B cell (primary cell): ENCODE measurements around the gene MICALL2. TPM values are rescaled to one million over a fixed set of nuclear protein-coding genes. Genes with fewer than 3 reads are reported as not detected.

Experiments
- ATAC-seq: fragments of 200-7000 bp; cut with Tn5 transposase; one replicate; pipeline ENCODE4 v1.10.0; 2021; ENCODE audit warnings: low read depth, mild to moderate bottlenecking, moderate number of reproducible peaks, moderate library complexity
- CTCF ChIA-PET: fragments of 350-600 bp; sonication (Branson Sonifier 250); formaldehyde crosslinking; loops from one replicate; lab custom pipeline; 2021; ENCODE audit warnings: antibody characterized with exemption, inconsistent platforms; lab: Charles Lee
- POLR2A ChIA-PET: fragments of 350-600 bp; sonication (Branson Sonifier 250); formaldehyde crosslinking; loops from one replicate; lab custom pipeline; 2021; ENCODE audit warnings: antibody characterized with exemption; lab: Charles Lee
- DNase-seq: peaks from one replicate; pipeline ENCODE4 v3.0.0; 2013
- H2AFZ ChIP-seq: 2 replicates; pipeline ENCODE4 v1.6.1; 2012; ENCODE audit warnings: mild to moderate bottlenecking, low read depth, low read length; ENCODE audit not compliant: insufficient read depth, poor library complexity, severe bottlenecking
- H3K27ac ChIP-seq, 2 donors: 1 replicate in 1 of 2; 2 replicates in 1 of 2; pipeline ENCODE4 v1.5.1; 2012 to 2013; ENCODE audit warnings: low read length in 2 of 2, mild to moderate bottlenecking in 2 of 2, moderate library complexity in 1 of 2
- H3K27me3 ChIP-seq, 4 experiments: fragments of 200-600 bp in 1 of 4; sonication (generic) in 1 of 4; replicated peaks in 1 of 4; 1 replicate in 2 of 4; 2 replicates in 2 of 4; pipeline versions ENCODE4 v1.6.1 to v1.7.0; 2013 to 2016; ENCODE audit warnings: low read length in 3 of 4, mild to moderate bottlenecking in 2 of 4, mixed read lengths in 1 of 4, moderate library complexity in 1 of 4; ENCODE audit not compliant: insufficient read depth in 4 of 4, control insufficient read depth in 3 of 4; ENCODE audit errors: control extremely low read depth in 1 of 4
- H3K36me3 ChIP-seq, 2 experiments: replicated peaks in 1 of 2; 1 replicate in 1 of 2; 2 replicates in 1 of 2; pipeline versions ENCODE4 v1.6.1 to v1.7.1; 2013; ENCODE audit warnings: low read length in 1 of 2; ENCODE audit not compliant: insufficient read depth in 2 of 2, control insufficient read depth in 1 of 2; ENCODE audit errors: control extremely low read depth in 1 of 2, extremely low read depth in 1 of 2
- H3K4me1 ChIP-seq, 2 donors: fragments of 200-600 bp in 1 of 2; sonication (generic) in 1 of 2; 1 replicate in 1 of 2; 2 replicates in 1 of 2; pipeline versions ENCODE4 v1.5.1 to v1.6.1; 2013 to 2017; ENCODE audit warnings: low read length in 2 of 2; ENCODE audit not compliant: control insufficient read depth in 2 of 2, insufficient read depth in 2 of 2
- H3K4me2 ChIP-seq: replicated peaks from 2 replicates; pipeline ENCODE3; 2012; ENCODE audit warnings: mild to moderate bottlenecking, low read depth, low read length; ENCODE audit not compliant: poor library complexity, severe bottlenecking
- H3K4me3 ChIP-seq, 5 experiments: fragments of 200-600 bp in 1 of 5; sonication (generic) in 1 of 5; 1 replicate in 3 of 5; 2 replicates in 2 of 5; pipeline versions ENCODE4 v1.5.1 to v1.7.0; 2011 to 2016; ENCODE audit warnings: low read length in 4 of 5, mild to moderate bottlenecking in 4 of 5, low read depth in 2 of 5, control low read depth in 1 of 5, moderate library complexity in 1 of 5; ENCODE audit not compliant: insufficient read depth in 1 of 5; ENCODE audit errors: control extremely low read depth in 1 of 5, extremely low read depth in 1 of 5
- H3K79me2 ChIP-seq: fragments of 200-600 bp; sonication (generic); one replicate; pipeline ENCODE4 v1.6.0; 2016; ENCODE audit warnings: low read length; ENCODE audit not compliant: control insufficient read depth, insufficient read depth
- H3K9ac ChIP-seq: fragments of 200-600 bp; sonication (generic); 2 replicates; pipeline ENCODE4 v1.6.1; 2017; ENCODE audit warnings: mild to moderate bottlenecking, low read length, moderate library complexity
- H3K9me3 ChIP-seq, 3 donors: one replicate each; pipeline versions ENCODE4 v1.6.1 to v1.7.1; 2013; ENCODE audit warnings: low read length in 2 of 3; ENCODE audit not compliant: control insufficient read depth in 2 of 3, insufficient read depth in 1 of 3; ENCODE audit errors: control extremely low read depth in 1 of 3
- H4K20me1 ChIP-seq: 2 replicates; pipeline ENCODE4 v1.6.0; 2012; ENCODE audit warnings: mild to moderate bottlenecking, low read length; ENCODE audit not compliant: insufficient read depth, control insufficient read depth, poor library complexity, severe bottlenecking
- H3K27ac Mint-ChIP-seq: one replicate; pipeline ENCODE4 v1.8.0; 2021; ENCODE audit warnings: mixed read lengths
- H3K27me3 Mint-ChIP-seq: one replicate; pipeline ENCODE4 v1.8.0; 2021; ENCODE audit warnings: mixed read lengths
- H3K4me1 Mint-ChIP-seq: one replicate; pipeline ENCODE4 v1.8.0; 2021; ENCODE audit warnings: mixed read lengths
- H3K4me3 Mint-ChIP-seq: one replicate; pipeline ENCODE4 v1.8.0; 2021; ENCODE audit warnings: mixed read lengths
- H3K9me3 Mint-ChIP-seq: one replicate; pipeline ENCODE4 v1.8.0; 2022; ENCODE audit warnings: mixed read lengths; ENCODE audit not compliant: insufficient read depth
- EZH2 ChIP-seq: IDR thresholded peaks from 2 replicates; pipeline ENCODE4 v1.6.1; 2012; ENCODE audit warnings: borderline replicate concordance, low read depth, mild to moderate bottlenecking, moderate library complexity, low read length; ENCODE audit not compliant: insufficient read depth, poor library complexity, severe bottlenecking
- WGBS: methylation state at CpG from one replicate; pipeline ENCODE4 v1.1.5; 2013; ENCODE audit warnings: missing lambda C conversion rate; ENCODE audit not compliant: insufficient coverage; 5-methylcytosine and 5-hydroxymethylcytosine counted together
- intact Hi-C: fragments of 100-400 bp; cut with micrococcal nuclease; formaldehyde crosslinking; loops from one replicate; pipeline ENCODE4 v1.10.0; 2022
- polyA plus RNA-seq: library from polyadenylated mRNA; depleted of rRNA; stranded (reverse); fragments of >200 nt; gene quantifications from 2 replicates; pipeline ENCODE4 v1.2.3, GENCODE V29; 2012
- total RNA-seq, 2 donors: library from RNA; stranded (reverse); fragments of 120-200 nt in 1 of 2; gene quantifications; 1 replicate in 1 of 2; 2 replicates in 1 of 2; pipeline versions ENCODE4 v1.2.3 to v1.2.4, GENCODE V29; 2013 to 2022
- TF ChIP-seq, protein P1 (sequence below): fragments of 200-600 bp; IDR thresholded peaks from one replicate; pipeline ENCODE4 v1.8.0; 2022; ENCODE audit warnings: antibody characterized with exemption, mild to moderate bottlenecking

The MICALL2 gene
- total and polyA plus RNA-seq, 2 donors (not counting 1 experiment from before 2014, with no cell fraction given): 0.85 to 0.94 TPM

DNA sequence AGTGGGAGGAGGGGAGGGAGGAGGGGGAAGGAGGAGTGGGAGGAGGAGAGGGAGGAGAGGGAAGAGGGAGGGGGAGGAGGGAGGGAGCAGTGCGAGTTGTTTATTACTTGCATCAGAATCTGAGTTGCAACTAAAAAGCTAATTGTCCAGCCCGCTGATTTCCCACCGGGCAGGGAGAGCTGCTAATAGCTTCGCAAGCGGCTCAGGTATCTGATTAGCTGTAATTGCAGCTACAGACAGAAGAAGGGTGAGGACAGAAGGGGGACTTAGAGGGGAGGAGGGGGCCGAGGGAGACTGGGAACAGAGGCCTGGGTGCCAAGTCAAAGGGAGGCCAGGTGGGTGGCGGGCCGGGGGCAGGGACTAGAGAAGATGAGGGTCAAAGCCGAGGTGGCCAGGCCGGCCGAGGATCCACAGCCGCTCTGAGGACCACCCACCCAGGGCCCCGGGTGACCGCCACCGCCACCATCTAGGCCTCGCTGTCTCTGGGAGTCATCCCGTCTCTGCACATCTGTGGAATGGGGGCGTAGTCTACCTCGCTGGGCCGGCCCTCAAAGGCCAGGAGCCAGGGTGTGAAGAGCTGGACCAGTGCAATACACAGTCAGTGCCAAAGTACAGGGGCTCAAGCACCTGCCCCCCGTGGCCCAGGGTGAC, 54.2 kb downstream of the MICALL2 start:
- Histone ChIP-seq H3K27ac (no peak overlapping the region), H3K4me3 (no peak overlapping the region), H3K36me3 (no peaks in the 10 kb centered on the region), H2AFZ (no peak overlapping the region), H3K9me3 (peaks cover 0 to 27% (median 3%) of the 10 kb centered on the region in 3 donors), H4K20me1 (no peaks in the 10 kb centered on the region), H3K79me2 (no peaks in the 10 kb centered on the region), H3K9ac (no peak overlapping the region), H3K4me2 (no peak overlapping the region), H3K27me3 (peaks cover 0 to 32% (median 13%) of the 10 kb centered on the region in 4 experiments), H3K4me1 (peaks cover 0 to 4% of the 10 kb centered on the region in 2 donors)
- CTCF ChIA-PET: no interaction called here
- Mint-ChIP-seq H3K27me3 (peaks cover 52% of the 10 kb centered on the region), H3K27ac (no peak overlapping the region), H3K4me1 (peaks cover 4% of the 10 kb centered on the region), H3K9me3 (no peaks in the 10 kb centered on the region), H3K4me3 (no peak overlapping the region)
- DNase-seq (no peak), ATAC-seq (no peak)
- TF ChIP-seq, protein P1, sequence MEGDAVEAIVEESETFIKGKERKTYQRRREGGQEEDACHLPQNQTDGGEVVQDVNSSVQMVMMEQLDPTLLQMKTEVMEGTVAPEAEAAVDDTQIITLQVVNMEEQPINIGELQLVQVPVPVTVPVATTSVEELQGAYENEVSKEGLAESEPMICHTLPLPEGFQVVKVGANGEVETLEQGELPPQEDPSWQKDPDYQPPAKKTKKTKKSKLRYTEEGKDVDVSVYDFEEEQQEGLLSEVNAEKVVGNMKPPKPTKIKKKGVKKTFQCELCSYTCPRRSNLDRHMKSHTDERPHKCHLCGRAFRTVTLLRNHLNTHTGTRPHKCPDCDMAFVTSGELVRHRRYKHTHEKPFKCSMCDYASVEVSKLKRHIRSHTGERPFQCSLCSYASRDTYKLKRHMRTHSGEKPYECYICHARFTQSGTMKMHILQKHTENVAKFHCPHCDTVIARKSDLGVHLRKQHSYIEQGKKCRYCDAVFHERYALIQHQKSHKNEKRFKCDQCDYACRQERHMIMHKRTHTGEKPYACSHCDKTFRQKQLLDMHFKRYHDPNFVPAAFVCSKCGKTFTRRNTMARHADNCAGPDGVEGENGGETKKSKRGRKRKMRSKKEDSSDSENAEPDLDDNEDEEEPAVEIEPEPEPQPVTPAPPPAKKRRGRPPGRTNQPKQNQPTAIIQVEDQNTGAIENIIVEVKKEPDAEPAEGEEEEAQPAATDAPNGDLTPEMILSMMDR: no peak
- TF ChIP-seq EZH2: no peak
- 80% methylated on average over 21 of the region's 21 CpGs for WGBS
- POLR2A ChIA-PET: no interaction called here
- intact Hi-C loops: no loop called here

DNA sequence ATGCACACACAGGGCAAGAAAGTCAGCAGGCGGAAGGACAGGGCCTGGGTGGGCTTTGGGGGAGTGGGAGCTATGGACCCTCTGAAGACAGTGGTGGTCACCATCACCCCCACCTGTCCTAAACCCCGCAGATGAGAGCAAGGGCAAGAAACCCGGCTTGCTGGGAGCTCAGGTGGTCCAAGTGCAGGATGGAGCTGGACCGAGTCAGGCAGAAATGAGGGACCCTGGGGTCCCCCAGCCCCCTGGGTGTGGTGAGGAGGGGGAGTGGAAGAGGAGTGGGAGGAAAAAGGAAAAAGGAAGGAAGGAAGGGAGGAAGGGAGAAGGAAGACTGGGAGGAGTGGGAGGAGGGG, 54.8 kb downstream of the MICALL2 start:
- Histone ChIP-seq H2AFZ (no peak overlapping the region), H3K27ac (no peak overlapping the region), H3K4me2 (no peak overlapping the region), H3K4me3 (no peak overlapping the region), H3K4me1 (peaks cover 0 to 4% of the 10 kb centered on the region in 2 donors), H3K36me3 (no peaks in the 10 kb centered on the region), H3K9ac (no peak overlapping the region), H3K9me3 (peaks cover 0 to 27% (median 3%) of the 10 kb centered on the region in 3 donors), H3K79me2 (no peaks in the 10 kb centered on the region), H4K20me1 (no peaks in the 10 kb centered on the region), H3K27me3 (peaks cover 0 to 32% (median 13%) of the 10 kb centered on the region in 4 experiments)
- Mint-ChIP-seq H3K27ac (no peak overlapping the region), H3K9me3 (no peaks in the 10 kb centered on the region), H3K27me3 (peaks cover 53% of the 10 kb centered on the region), H3K4me1 (peaks cover 4% of the 10 kb centered on the region), H3K4me3 (no peak overlapping the region)
- intact Hi-C loops: no loop called here
- CTCF ChIA-PET: no interaction called here
- TF ChIP-seq, protein P1: no peak
- TF ChIP-seq EZH2: no peak
- POLR2A ChIA-PET: no interaction called here
- WGBS: 40% methylated on average over 4 of the region's 4 CpGs
- no peak for DNase-seq
- ATAC-seq: no peak
